Measurements from ENCODE around the gene MMRN2.

DNA sequence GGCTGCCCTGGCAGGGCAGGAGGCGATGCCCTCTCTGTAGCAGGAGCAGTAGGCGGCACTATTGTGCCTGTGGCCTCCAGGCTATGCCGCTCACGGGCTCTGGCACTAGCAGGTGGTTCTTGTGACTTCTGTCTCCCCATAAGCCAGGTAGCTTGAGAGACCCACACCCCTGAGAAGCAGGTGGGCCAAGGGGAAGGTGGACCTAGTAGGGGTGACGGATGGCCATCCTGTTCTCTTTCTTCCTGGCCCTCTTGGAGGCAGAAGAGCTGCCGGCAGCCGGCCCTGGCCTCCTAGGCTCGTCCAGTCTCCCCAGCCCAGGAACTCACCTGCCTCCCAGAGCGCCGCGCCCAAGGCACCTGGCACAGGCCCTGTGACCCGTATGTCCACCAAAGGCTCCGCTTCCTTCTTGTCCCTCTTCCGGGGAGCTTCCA lies 15.4 kb downstream of the MMRN2 start:
- TF ChIP-seq, protein P1, sequence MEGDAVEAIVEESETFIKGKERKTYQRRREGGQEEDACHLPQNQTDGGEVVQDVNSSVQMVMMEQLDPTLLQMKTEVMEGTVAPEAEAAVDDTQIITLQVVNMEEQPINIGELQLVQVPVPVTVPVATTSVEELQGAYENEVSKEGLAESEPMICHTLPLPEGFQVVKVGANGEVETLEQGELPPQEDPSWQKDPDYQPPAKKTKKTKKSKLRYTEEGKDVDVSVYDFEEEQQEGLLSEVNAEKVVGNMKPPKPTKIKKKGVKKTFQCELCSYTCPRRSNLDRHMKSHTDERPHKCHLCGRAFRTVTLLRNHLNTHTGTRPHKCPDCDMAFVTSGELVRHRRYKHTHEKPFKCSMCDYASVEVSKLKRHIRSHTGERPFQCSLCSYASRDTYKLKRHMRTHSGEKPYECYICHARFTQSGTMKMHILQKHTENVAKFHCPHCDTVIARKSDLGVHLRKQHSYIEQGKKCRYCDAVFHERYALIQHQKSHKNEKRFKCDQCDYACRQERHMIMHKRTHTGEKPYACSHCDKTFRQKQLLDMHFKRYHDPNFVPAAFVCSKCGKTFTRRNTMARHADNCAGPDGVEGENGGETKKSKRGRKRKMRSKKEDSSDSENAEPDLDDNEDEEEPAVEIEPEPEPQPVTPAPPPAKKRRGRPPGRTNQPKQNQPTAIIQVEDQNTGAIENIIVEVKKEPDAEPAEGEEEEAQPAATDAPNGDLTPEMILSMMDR (conservative IDR thresholded peaks at IDR 0.05; ENCODE audit: low read length) = no peak
- TF ChIP-seq EZH2phosphoT487 (IDR thresholded peaks at IDR 0.05; ENCODE audit: borderline replicate concordance, low read depth, low read length) = no peak

Data from OCI-LY7 (cell line).